Measurements from ENCODE around the gene OR6K3.
"Not testable (repeated sequence)": the region's sequence is repeated elsewhere in the genome, so short reads cannot be mapped to it uniquely, and the experiment has no call there.

OR6K3 gene

DNA sequence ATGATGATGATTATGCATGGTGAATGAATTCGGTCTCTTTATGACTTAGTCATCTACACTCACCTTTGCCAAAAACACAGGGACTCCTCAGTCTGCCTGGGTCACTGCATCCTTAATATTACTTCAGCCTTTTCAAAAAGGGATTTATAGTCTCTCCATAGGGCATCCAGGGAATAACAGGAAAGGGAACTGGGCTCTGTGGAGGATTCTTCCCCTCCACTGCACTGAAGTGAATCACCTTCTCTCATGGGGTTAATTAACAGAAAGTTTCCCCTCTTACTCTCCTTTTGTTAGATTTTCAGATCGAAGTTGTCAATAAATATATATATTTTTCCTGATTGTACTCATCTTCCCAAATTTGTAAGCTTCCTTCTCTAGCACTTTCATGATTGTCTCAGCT lies at the start of gene OR6K3:
OR6K3 (minus strand) TSS at position 101 of the 400 bp plus-strand sequence. CDS start 2,605 bp downstream, outside the sequence.
- DNase-seq (ENCODE audit: low read depth): no peak

GRCh38 chr1:158754420-158754819 lies 33.9 kb upstream of the OR6K3 start, which contains the start of gene OR6K6:
Gene OR6K6 (plus strand): TSS chr1:158754720. CDS start chr1:158754888, 168 bp downstream.
- no peak for DNase-seq (ENCODE audit: low read depth)

DNA sequence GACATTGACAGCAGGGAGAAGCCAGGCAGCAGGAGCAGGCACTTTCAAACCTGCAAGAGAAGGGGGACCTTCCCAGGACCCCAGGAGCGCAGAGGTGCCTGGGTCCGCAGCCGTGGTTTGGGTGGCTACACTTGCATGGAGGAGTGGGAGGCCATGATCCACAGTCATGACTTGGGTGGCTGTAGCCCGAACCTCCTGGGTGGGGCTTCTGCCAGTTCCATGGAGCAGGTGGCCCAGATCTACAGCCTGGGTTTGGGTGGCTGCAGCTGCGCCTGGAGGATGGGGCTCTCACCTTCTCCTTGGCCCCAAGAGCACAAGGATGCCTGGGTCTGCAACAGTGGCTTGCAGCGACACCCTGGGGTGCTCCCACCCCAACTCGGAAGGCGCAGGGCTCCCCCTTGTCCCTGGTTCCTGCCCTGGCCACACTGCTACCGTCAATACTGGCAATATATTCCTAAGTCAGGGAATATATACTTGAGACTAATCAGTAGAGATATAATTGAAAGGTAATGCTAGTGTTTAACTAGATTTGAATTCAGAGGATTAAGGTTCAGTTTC lies 31.7 kb upstream of the OR6K3 start:
- DNase-seq (ENCODE audit: low read depth): no peak

GRCh38 chr1:158735848-158736247 lies 15.3 kb upstream of the OR6K3 start:
- no peak for DNase-seq (ENCODE audit: low read depth)

GRCh38 chr1:158732524-158732923 lies 12.0 kb upstream of the OR6K3 start:
- no peak for DNase-seq (ENCODE audit: low read depth)

- DNase-seq (ENCODE audit: low read depth): no peak
These were observed 11.2 kb upstream of the OR6K3 start for GRCh38 chr1:158731707-158732106.

DNA sequence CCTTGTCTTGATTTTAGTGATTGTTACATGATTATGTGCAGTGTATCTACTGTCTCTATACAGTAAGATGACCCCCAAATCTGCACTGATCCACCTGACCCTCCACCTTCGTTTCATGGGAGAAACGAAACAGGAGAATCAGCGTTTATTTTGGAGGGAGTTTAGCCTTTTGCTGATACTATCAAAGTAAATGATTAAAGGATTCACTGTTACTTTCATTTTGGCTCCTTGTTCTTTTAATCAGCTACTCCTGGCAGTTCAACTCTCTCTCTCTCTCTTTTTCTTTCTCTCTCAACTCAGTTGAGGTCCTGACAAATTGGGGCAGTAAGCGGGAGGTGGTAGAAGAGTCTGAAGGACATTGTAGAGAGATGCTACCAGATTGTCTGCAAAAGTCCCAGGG lies 9.9 kb upstream of the OR6K3 start:
- DNase-seq (ENCODE audit: low read depth): no peak

- DNase-seq (ENCODE audit: low read depth): no peak
These were observed 8.1 kb upstream of the OR6K3 start for GRCh38 chr1:158728510-158729225.

DNA sequence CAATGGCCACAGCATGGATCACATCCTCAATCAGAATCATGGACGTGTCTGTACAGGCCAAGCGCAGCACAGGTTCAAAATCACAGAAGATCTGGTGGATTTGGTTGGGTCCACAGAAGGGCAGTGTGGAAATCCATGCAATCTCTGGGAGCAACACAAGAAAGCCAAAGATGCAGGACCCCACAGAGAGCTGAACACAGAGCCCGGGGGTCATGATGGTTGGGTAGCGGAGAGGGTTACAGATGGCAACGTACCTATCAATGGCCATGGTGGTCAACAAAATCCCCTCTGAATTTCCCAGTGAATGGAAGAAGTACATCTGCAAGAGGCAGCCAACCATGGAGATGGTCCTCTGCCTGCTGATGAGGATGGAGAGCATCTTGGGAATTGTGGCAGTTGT lies 3.9 kb upstream of the OR6K3 start:
- no peak for DNase-seq (ENCODE audit: low read depth)

- no peak for DNase-seq (ENCODE audit: low read depth)
These were observed 856 bp downstream of the OR6K3 start for GRCh38 chr1:158719664-158720063.

DNA sequence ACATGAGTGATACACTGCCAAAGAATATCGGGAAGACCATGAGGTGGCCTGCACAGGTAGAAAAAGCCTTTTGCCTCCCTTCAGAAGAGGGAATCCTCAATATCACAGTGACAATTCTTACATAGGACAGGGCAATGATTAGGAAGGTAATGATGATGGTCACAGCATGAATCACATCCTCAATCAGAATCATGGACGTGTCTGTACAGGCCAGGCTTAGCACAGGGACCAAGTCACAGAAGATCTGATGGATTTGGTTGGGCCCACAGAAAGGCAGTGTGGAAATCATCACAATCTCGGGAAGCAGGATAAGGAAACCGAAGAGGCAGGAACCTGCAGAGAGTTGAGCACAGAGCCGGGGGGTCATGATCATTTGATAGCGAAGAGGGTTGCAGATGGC lies 3.2 kb downstream of the OR6K3 start:
- DNase-seq (ENCODE audit: low read depth): no peak

DNA sequence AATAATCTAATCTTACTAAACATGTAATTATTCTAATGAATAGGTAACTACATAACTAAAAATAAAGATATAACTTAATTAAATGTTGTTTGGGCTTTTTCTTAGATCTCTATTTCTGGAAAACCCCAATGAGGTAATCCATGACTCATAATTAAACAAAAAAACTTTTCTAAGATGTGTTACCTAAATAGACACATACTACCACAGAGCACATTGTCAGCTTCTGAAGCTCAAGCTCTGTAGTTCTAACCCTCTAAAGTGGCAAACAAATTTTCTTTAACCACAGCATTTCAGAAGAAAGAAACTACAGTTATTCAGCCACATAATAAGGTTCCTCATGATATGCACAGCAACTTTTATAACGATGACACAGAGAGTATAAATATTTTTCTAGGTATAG lies 4.2 kb downstream of the OR6K3 start:
- DNase-seq (ENCODE audit: low read depth): no peak

DNA sequence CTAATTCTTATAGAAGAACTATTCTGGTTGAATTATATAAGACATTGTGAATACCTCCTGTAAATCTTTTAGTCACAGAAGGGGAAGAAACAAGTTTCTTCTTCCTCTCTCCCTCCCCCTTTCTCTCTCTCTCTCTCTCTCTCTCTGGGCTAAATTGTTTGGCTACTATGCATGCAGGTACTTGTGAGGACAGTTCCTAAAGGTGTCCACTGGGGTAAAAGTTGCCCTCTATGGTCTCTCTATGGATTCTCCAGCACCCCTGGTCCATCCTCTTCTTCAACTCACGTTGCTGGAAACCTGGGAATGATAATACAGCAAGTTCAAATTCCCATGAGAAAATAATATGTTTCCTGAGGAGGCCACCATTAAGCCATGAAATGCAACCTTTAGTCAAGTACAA lies 5.8 kb downstream of the OR6K3 start:
- DNase-seq (ENCODE audit: low read depth): no peak

GRCh38 chr1:158711098-158711497 lies 9.4 kb downstream of the OR6K3 start:
- DNase-seq (ENCODE audit: low read depth): no peak

DNA sequence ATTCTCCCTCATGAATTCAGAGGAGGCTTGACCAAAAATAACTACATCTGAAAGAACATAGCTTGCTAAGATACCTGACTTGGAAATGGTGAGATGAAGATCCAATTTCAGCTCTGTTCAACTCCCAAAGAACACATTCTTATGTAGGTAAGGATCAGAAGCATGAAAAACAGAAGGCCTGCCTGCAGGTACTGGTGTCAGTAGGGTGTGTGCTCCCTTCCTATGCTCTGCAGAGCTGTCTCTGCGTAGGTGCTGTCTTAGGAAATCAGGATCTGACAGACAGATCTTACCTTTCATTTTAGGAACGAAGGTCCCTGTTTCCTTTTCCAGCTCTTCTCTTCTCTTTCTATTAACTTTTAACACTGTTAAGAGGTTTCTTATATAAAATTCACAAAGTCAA lies 14.4 kb downstream of the OR6K3 start:
- DNase-seq (ENCODE audit: low read depth): no peak

GRCh38 chr1:158700552-158700951 lies 20.0 kb downstream of the OR6K3 start, which contains the start of gene OR6K2:
Gene OR6K2 (minus strand): TSS chr1:158700652. CDS start chr1:158700652, 0 bp downstream.
- DNase-seq (ENCODE audit: low read depth): no peak

- no peak for DNase-seq (ENCODE audit: low read depth)
These were observed 25.9 kb downstream of the OR6K3 start for GRCh38 chr1:158694596-158694995.

DNA sequence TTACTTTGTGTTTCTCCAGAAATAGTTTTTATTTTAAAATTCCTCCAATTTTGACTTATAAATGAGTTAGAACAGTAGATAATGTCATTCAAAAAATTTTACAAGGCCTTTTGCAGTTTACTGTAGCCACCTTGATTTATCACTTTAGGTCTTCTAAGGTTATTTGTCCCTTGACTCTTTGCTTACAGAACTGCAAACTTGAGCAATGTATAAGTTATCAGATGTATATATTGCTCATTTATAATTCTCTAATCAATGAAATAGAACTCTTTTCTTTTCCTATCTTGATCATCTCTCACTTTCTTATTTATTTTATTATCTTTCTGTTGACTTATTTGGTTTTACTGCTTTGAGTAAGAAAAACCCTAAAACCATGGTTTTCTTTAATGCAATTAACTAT lies 28.2 kb downstream of the OR6K3 start:
- no peak for DNase-seq (ENCODE audit: low read depth)

- DNase-seq (ENCODE audit: low read depth): no peak
These were observed 28.6 kb downstream of the OR6K3 start for GRCh38 chr1:158691907-158692306.

DNA sequence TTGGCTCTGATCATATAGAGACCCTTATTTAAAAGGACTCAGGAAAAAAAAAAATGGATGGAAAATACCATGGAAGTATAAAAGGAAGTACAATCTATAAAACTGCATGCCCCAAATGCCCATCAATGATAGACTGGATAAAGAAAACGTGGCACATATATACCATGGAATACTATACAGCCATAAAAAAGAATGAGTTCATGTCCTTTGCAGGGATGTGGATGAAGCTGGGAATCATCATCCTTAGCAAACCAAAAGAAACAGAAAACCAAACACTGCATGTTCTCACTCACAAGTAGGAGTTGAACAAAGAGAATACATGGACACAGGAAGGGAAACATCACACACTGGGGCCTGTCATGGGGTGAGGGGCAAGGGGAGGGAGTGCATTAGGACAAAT lies 29.4 kb downstream of the OR6K3 start:
- not testable (repeated sequence) for DNase-seq (ENCODE audit: low read depth)

GRCh38 chr1:158689875-158690274 lies 30.6 kb downstream of the OR6K3 start:
- DNase-seq (ENCODE audit: low read depth): no peak

- DNase-seq (ENCODE audit: low read depth): no peak
These were observed 31.4 kb downstream of the OR6K3 start for GRCh38 chr1:158689110-158689509.

DNA sequence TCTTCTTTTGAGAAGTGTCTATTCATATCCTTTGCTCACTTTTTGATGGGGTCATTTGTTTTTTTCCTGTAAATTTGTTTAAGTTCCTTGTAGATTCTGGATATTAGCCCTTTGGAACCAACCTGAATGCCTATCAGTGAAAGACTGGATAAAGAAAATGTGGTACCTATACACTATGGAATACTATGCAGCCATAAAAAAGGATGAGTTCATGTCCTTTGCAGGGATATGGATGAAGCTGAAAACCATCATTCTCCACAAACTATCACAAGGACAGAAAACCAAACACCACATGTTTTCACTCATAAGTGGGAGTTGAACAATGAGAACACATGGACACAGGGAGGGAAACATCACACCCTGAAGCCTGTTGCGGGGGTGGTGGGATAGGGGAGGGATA lies 32.2 kb downstream of the OR6K3 start:
- DNase-seq (ENCODE audit: low read depth): not testable (repeated sequence)

- no peak for DNase-seq (ENCODE audit: low read depth)
These were observed 33.5 kb downstream of the OR6K3 start for GRCh38 chr1:158687037-158687436.
